ENCODE measurements around the gene TRO. TPM values are rescaled to one million over a fixed set of nuclear protein-coding genes. Genes with fewer than 3 reads are reported as not detected.

The TRO gene
- total RNA-seq, 2 experiments from 2014 or later = 4.8 to 5.5 TPM

- DNase-seq (no peak), ATAC-seq (no peak)
- CTCF ChIA-PET = no interaction called here
- intact Hi-C loops (cut with DNase I, micrococcal nuclease) = no loop called here
- POLR2A ChIA-PET = no interaction called here
- no peaks in the 10 kb centered on the region for H3K4me1 Mint-ChIP-seq
- H3K9me3 Mint-ChIP-seq (ENCODE audit: low read depth) = no peaks in the 10 kb centered on the region
- H3K27me3 Mint-ChIP-seq = no peaks in the 10 kb centered on the region
- H3K27ac Mint-ChIP-seq = no peak overlapping the region
- peaks cover 4% of the 10 kb centered on the region for H3K36me3 Mint-ChIP-seq (ENCODE audit: low read depth)
- no peak overlapping the region for H3K4me3 Mint-ChIP-seq
These were observed 10.5 kb downstream of the TRO start for GRCh38 chrX:54931107-54931506.

- POLR2A ChIA-PET = no interaction called here
- Mint-ChIP-seq H3K27ac (no peak overlapping the region), H3K4me1 (no peaks in the 10 kb centered on the region), H3K9me3 (ENCODE audit: low read depth) (no peaks in the 10 kb centered on the region), H3K4me3 (no peak overlapping the region), H3K27me3 (no peaks in the 10 kb centered on the region), H3K36me3 (ENCODE audit: low read depth) (peaks cover 2% of the 10 kb centered on the region)
- ATAC-seq (no peak), DNase-seq (no peak)
- CTCF ChIA-PET = no interaction called here
- intact Hi-C loops (cut with DNase I, micrococcal nuclease) = no loop called here
These were observed 12.7 kb downstream of the TRO start for GRCh38 chrX:54933150-54933826.

DNA sequence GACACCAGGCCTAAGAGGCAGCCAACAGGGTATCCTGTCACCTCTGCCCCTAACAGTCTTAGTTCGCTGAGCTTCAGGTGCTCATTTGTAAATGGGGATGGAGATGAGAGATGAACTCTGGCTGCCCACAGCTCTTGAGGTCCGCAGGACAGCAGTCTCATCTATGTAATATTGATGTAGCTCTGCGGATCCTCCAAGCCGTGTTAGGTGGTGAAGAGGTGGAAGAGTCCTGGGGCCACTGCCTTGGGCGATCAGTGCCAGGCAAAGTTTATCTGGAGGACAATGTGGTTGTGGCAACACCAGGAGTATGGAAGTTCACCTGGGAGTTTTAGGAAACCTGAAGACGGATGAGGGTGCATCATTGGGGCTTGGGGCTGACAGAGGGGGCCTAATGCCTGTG lies 13.4 kb downstream of the TRO start:
- DNase-seq (no peak), ATAC-seq (no peak)
- H3K36me3 Mint-ChIP-seq (ENCODE audit: low read depth) = no peaks in the 10 kb centered on the region
- ChIA-PET CTCF (no interaction called here), POLR2A (no interaction called here)
- intact Hi-C loops (cut with DNase I, micrococcal nuclease) = no loop called here
- no peaks in the 10 kb centered on the region for H3K9me3 Mint-ChIP-seq (ENCODE audit: low read depth)
- no peak overlapping the region for H3K4me3 Mint-ChIP-seq
- no peaks in the 10 kb centered on the region for H3K4me1 Mint-ChIP-seq
- H3K27ac Mint-ChIP-seq = no peak overlapping the region
- H3K27me3 Mint-ChIP-seq = no peaks in the 10 kb centered on the region

- Mint-ChIP-seq H3K27ac (no peak overlapping the region), H3K36me3 (ENCODE audit: low read depth) (no peaks in the 10 kb centered on the region), H3K27me3 (no peaks in the 10 kb centered on the region), H3K4me3 (no peak overlapping the region), H3K4me1 (no peaks in the 10 kb centered on the region), H3K9me3 (ENCODE audit: low read depth) (no peaks in the 10 kb centered on the region)
- ChIA-PET CTCF (no interaction called here), POLR2A (no interaction called here)
- ATAC-seq = no peak
- intact Hi-C loops (cut with DNase I, micrococcal nuclease) = no loop called here
- DNase-seq = no peak
These were observed 14.3 kb downstream of the TRO start for GRCh38 chrX:54934890-54935289.

DNA sequence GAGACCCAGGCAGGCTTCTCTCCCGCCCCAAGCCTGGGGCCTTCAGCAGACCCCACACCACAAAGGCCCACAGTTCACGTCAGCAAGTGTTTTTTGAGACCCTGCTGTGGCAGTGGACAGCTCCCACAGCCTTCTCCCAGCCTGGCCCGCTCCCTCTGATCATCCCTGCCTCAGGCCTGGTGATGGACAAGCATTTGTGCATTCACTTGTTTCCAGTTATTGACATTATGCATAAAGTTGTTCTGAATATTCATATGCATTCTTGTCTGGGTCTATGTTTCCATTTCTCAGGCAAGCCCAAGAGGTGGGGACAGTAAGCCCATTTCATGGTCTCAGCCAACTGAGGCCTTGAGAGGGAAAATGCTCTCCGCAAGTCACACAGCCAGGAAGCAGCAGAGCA lies 14.7 kb downstream of the TRO start:
- no peaks in the 10 kb centered on the region for H3K4me1 Mint-ChIP-seq
- H3K27ac Mint-ChIP-seq = no peak overlapping the region
- no peak for DNase-seq
- no peaks in the 10 kb centered on the region for H3K9me3 Mint-ChIP-seq (ENCODE audit: low read depth)
- POLR2A ChIA-PET = no interaction called here
- no peak overlapping the region for H3K4me3 Mint-ChIP-seq
- CTCF ChIA-PET = no interaction called here
- H3K36me3 Mint-ChIP-seq (ENCODE audit: low read depth) = no peaks in the 10 kb centered on the region
- no peaks in the 10 kb centered on the region for H3K27me3 Mint-ChIP-seq
- intact Hi-C loops (cut with DNase I, micrococcal nuclease) = no loop called here
- ATAC-seq = no peak

DNA sequence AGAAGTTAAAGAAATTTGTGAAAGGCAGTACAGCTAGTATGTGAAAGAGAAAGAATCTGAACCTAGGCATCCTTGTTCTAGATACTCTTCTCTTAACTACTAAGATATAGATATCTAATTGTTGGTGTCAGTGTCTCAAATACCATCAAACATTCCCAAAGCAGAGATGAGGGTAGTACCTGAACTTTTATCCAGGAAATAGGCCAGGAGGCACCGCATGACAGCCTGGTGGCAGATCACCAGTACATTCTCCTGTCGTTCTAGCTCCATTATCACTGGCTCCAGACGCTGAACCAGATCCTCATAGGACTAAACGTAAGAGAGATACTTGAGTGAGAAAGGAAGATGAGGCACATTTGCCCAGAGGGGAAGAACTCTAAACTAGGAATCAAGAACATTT lies 16.8 kb downstream of the TRO start:
- ATAC-seq = no peak
- Mint-ChIP-seq H3K4me1 (no peaks in the 10 kb centered on the region), H3K9me3 (ENCODE audit: low read depth) (no peaks in the 10 kb centered on the region), H3K36me3 (ENCODE audit: low read depth) (no peaks in the 10 kb centered on the region), H3K27ac (no peak overlapping the region), H3K4me3 (no peak overlapping the region), H3K27me3 (no peaks in the 10 kb centered on the region)
- intact Hi-C loops (cut with DNase I, micrococcal nuclease) = no loop called here
- ChIA-PET POLR2A (no interaction called here), CTCF (no interaction called here)
- DNase-seq = no peak

DNA sequence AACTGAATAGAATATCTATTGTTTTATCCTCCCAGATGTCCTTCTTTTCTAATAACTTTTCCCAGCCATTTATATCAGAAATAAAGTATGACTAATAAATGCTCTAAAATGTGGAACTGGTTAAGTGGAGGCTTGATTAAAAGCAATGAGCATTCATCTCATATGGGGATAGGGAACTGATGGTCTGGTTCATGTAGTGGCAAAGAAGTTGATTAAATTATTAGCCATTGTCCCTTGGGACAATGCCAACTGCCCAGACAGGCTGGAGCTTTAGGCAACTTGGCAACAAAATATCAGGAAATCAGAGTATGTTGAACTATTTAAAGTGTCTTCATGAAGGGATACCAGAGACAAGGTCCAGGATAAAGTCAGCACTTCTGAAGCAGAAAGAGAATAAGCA lies 24.2 kb downstream of the TRO start:
- no peak for ATAC-seq
- intact Hi-C loops (cut with DNase I, micrococcal nuclease) = no loop called here
- POLR2A ChIA-PET = no interaction called here
- H3K36me3 Mint-ChIP-seq (ENCODE audit: low read depth) = no peaks in the 10 kb centered on the region
- no peak overlapping the region for H3K27ac Mint-ChIP-seq
- DNase-seq = no peak
- CTCF ChIA-PET = no interaction called here
- H3K4me3 Mint-ChIP-seq = no peak overlapping the region
- no peaks in the 10 kb centered on the region for H3K4me1 Mint-ChIP-seq
- H3K9me3 Mint-ChIP-seq (ENCODE audit: low read depth) = no peaks in the 10 kb centered on the region
- no peaks in the 10 kb centered on the region for H3K27me3 Mint-ChIP-seq

- ATAC-seq (no peak), DNase-seq (no peak)
- Mint-ChIP-seq H3K36me3 (ENCODE audit: low read depth) (no peaks in the 10 kb centered on the region), H3K9me3 (ENCODE audit: low read depth) (no peaks in the 10 kb centered on the region), H3K27me3 (no peaks in the 10 kb centered on the region), H3K27ac (no peak overlapping the region), H3K4me1 (no peaks in the 10 kb centered on the region), H3K4me3 (no peak overlapping the region)
- POLR2A ChIA-PET = no interaction called here
- intact Hi-C loops (cut with DNase I, micrococcal nuclease) = no loop called here
- CTCF ChIA-PET = no interaction called here
These were observed 24.6 kb downstream of the TRO start for GRCh38 chrX:54945224-54945623.

DNA sequence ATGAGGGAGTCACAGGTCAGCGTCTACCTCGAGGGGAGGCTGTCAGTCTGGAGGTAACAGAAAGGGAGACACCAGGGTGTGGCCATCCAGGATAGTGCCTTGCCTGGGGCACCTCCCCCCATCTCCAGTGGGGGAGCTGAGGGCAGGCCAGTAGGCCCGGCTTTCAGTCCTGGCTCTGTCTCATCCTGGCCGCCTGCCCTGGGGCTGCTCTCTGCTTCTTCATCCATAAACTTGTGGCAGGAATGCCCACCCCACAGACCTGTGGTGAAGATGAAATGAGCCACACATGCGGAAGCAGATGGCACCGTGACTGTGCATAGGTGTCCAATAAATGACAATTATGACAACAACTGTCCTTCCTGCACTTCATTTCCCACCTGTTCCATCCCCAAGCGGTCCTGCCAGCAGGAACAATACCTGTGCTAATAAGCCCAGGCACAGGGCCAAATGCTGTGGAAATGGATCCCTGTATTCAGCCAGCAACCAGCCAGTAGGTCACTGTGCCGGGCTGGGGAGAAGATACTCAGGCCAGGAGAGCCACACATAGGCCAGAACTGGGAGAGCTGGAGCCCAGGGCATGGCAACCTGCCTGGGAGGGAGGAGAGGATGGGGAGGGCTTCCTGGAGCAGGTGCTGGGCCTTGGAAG lies 30.2 kb downstream of the TRO start:
- POLR2A ChIA-PET = no interaction called here
- Mint-ChIP-seq H3K4me1 (no peaks in the 10 kb centered on the region), H3K27me3 (no peaks in the 10 kb centered on the region), H3K4me3 (no peak overlapping the region), H3K27ac (no peak overlapping the region), H3K36me3 (ENCODE audit: low read depth) (no peaks in the 10 kb centered on the region), H3K9me3 (ENCODE audit: low read depth) (no peaks in the 10 kb centered on the region)
- CTCF ChIA-PET = no interaction called here
- ATAC-seq = no peak
- intact Hi-C loops (cut with DNase I, micrococcal nuclease) = no loop called here
- no peak for DNase-seq

DNA sequence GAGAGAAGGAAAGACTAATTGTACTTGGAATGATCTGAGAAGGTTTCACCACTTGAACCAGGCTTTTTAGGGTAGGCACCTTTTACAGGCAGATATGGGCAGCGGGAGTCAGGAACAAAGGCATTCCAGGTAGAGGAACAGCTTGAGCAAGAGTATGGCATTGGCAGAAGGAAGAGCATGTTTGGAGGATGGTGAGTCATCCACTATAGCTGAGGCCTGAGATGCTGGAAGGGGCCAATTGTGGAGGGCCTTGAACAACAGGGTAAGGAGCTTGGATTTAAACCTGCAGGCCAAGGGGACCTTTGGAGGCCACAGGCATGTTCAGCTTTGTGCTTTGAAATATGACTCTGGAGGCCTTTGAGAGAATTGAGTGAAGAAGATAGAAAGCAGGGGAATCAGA lies 41.1 kb downstream of the TRO start:
- POLR2A ChIA-PET = no interaction called here
- no peaks in the 10 kb centered on the region for H3K9me3 Mint-ChIP-seq (ENCODE audit: low read depth)
- CTCF ChIA-PET = interaction anchor here (0.6 kb wide), 1 partner anchor 1484 kb away, joined by 3 read pairs; no protein-coding TSS in a partner anchor
- no peak overlapping the region for H3K27ac Mint-ChIP-seq
- intact Hi-C loops (cut with DNase I, micrococcal nuclease) = no loop called here
- H3K4me1 Mint-ChIP-seq = peaks cover 27% of the 10 kb centered on the region
- H3K36me3 Mint-ChIP-seq (ENCODE audit: low read depth) = no peaks in the 10 kb centered on the region
- no peaks in the 10 kb centered on the region for H3K27me3 Mint-ChIP-seq
- ATAC-seq = no peak
- DNase-seq = no peak
- H3K4me3 Mint-ChIP-seq = no peak overlapping the region

DNA sequence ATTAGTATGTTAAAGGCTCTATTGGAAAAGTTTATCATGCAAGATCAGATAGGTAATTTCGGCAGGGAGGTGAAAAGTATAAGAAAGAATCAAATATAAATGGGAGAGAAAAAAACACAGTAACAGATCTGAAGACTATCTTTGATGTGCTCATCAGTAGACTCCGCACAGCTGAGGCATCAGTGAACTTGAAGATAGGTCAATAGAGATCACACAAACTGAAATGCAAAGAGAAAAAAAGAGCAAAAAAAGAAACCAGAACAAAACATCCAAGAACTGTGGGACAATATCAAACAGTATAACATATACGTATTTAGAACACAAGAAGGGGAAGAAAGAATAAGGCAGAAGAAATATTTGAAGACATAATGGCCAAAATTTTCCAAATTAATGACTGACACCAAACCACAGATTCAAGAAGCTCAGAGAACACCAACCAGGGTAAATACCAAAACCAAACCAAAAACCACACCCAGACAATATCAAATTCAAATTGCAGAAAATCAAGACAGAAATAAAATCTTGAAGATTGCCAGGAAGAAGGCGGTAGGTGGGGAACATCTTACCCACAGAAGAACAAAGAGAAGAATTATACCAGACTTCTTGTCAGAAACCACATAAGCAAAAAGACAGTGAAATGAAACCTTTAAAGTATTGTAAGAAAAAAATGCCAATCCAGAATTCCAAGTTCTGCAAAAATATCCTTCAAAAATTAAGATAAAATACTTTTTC lies 44.3 kb downstream of the TRO start:
- DNase-seq = no peak
- Mint-ChIP-seq H3K9me3 (ENCODE audit: low read depth) (no peaks in the 10 kb centered on the region), H3K36me3 (ENCODE audit: low read depth) (no peaks in the 10 kb centered on the region), H3K4me3 (no peak overlapping the region), H3K27me3 (no peaks in the 10 kb centered on the region), H3K27ac (no peak overlapping the region), H3K4me1 (peaks cover 30% of the 10 kb centered on the region)
- intact Hi-C loops (cut with DNase I, micrococcal nuclease) = no loop called here
- ATAC-seq = no peak
- ChIA-PET CTCF (interaction anchor here (0.5 kb wide), 1 partner anchor 63 kb away, joined by 4 read pairs; no protein-coding TSS in a partner anchor), POLR2A (no interaction called here)

GRCh38 chrX:54977387-54977786 lies 56.8 kb downstream of the TRO start:
- intact Hi-C loops (cut with DNase I, micrococcal nuclease) = no loop called here
- Mint-ChIP-seq H3K27ac (no peak overlapping the region), H3K9me3 (ENCODE audit: low read depth) (no peaks in the 10 kb centered on the region), H3K4me3 (no peak overlapping the region), H3K27me3 (no peaks in the 10 kb centered on the region), H3K36me3 (ENCODE audit: low read depth) (no peaks in the 10 kb centered on the region), H3K4me1 (no peaks in the 10 kb centered on the region)
- DNase-seq (no peak), ATAC-seq (no peak)
- ChIA-PET POLR2A (interaction anchor here (0.5 kb wide), 1 partner anchor 50 kb away, joined by 3 read pairs; no protein-coding TSS in a partner anchor), CTCF (interaction anchor here (1.0 kb wide), 1 partner anchor 32 kb away, joined by 3 read pairs; no protein-coding TSS in a partner anchor)
